ENCODE data around the gene ANKRD11. TPM values are rescaled to one million over a fixed set of nuclear protein-coding genes. Genes with fewer than 3 reads are reported as not detected.

Gene ANKRD11
- total RNA-seq, 1 experiment from 2014 or later = 242 TPM

DNA sequence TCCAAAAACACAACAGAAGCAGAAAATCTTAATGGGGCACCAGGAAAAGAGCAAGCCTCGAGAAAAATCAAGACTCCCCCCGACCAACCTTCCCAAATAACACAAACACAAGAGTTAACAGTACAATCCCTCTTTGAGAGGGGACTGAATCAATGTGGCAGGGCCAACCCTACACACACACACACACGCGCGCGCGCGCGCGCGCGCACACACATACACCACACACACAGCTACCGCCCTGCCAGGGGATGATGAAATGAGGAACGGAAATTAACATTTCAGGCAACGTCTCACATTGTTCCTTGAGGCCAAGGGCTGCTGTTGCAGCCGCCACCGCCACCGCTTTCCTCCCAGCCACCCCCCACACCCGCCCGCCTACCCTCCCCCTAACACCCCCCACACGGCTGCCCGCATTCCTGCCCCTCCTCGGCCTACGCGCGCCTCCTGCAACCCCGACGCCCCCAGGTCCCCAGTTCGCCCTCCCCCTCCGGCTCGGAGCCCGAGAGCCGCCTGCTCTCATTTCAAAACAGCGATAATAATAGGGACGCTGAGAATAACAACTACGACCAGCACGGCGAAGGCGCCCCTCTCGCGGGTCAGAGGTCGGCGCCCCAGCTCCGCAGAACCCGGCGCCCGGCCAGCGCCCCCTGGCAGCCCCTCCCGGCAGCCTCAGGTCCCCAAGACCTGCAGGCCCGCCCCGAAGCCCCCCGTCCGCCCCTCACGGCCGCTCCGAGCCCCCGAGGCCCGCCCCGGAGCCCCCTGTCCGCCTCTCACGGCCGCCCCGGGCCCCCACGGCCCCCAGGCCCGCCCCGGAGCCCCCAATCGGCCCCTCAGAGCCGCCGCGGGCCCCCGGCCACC is 1.1 kb downstream of the ANKRD11 start:
- intact Hi-C loops (cut with micrococcal nuclease; ENCODE audit: unreplicated experiment) = loop anchor here (5.0 kb wide), 2 partner anchors 37 to 157 kb away; no protein-coding TSS in a partner anchor
- CTCF ChIA-PET = interaction anchor here (0.9 to 1.0 kb wide), 3 partner anchors 12 to 135 kb away, joined by 3 to 7 read pairs (median 4); no protein-coding TSS in a partner anchor
- TF ChIP-seq, protein P1, sequence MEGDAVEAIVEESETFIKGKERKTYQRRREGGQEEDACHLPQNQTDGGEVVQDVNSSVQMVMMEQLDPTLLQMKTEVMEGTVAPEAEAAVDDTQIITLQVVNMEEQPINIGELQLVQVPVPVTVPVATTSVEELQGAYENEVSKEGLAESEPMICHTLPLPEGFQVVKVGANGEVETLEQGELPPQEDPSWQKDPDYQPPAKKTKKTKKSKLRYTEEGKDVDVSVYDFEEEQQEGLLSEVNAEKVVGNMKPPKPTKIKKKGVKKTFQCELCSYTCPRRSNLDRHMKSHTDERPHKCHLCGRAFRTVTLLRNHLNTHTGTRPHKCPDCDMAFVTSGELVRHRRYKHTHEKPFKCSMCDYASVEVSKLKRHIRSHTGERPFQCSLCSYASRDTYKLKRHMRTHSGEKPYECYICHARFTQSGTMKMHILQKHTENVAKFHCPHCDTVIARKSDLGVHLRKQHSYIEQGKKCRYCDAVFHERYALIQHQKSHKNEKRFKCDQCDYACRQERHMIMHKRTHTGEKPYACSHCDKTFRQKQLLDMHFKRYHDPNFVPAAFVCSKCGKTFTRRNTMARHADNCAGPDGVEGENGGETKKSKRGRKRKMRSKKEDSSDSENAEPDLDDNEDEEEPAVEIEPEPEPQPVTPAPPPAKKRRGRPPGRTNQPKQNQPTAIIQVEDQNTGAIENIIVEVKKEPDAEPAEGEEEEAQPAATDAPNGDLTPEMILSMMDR (IDR thresholded peaks at IDR 0.05; ENCODE audit: unreplicated experiment) = no peak

GRCh38 chr16:89485701-89486246 is 4.6 kb downstream of the ANKRD11 start:
- BruUV-seq (replicated peaks) = no TSS peak
- no peak for DNase-seq
- peak overlapping the region; percentile 48 for H3K27ac Mint-ChIP-seq (ENCODE audit: unreplicated experiment)
- peaks cover 67% of the 10 kb centered on the region for H3K4me1 Mint-ChIP-seq (ENCODE audit: low read depth, unreplicated experiment)
- TF ChIP-seq, protein P1 (IDR thresholded peaks at IDR 0.05; ENCODE audit: unreplicated experiment) = no peak
- H3K27me3 Mint-ChIP-seq (ENCODE audit: unreplicated experiment) = no peaks in the 10 kb centered on the region
- peaks cover 80% of the 10 kb centered on the region for H3K36me3 Mint-ChIP-seq (ENCODE audit: insufficient read depth, unreplicated experiment)
- intact Hi-C loops (cut with micrococcal nuclease; ENCODE audit: unreplicated experiment) = loop anchor here (5.0 kb wide), 2 partner anchors 33 to 153 kb away; no protein-coding TSS in a partner anchor
- no peaks in the 10 kb centered on the region for H3K9me3 Mint-ChIP-seq (ENCODE audit: low read depth, unreplicated experiment)
- H3K4me3 Mint-ChIP-seq (ENCODE audit: low read depth, unreplicated experiment) = peak overlapping the region; percentile 50
- CTCF ChIA-PET = interaction anchor here (0.6 to 1.2 kb wide), 2 partner anchors 21 to 24 kb away, joined by 3 read pairs; no protein-coding TSS in a partner anchor

More for the DNA sequence above, 1.1 kb downstream of the ANKRD11 start:
- H3K27me3 Mint-ChIP-seq (ENCODE audit: unreplicated experiment) = no peaks in the 10 kb centered on the region
- peaks cover 62% of the 10 kb centered on the region for H3K36me3 Mint-ChIP-seq (ENCODE audit: insufficient read depth, unreplicated experiment)
- peaks cover 44% of the 10 kb centered on the region for H3K4me1 Mint-ChIP-seq (ENCODE audit: low read depth, unreplicated experiment)
- peak overlapping the region; percentile 85 for H3K4me3 Mint-ChIP-seq (ENCODE audit: low read depth, unreplicated experiment)
- H3K27ac Mint-ChIP-seq (ENCODE audit: unreplicated experiment) = peak overlapping the region; percentile 79
- no peaks in the 10 kb centered on the region for H3K9me3 Mint-ChIP-seq (ENCODE audit: low read depth, unreplicated experiment)
- BruUV-seq (replicated peaks) = no TSS peak
- DNase-seq = peak; percentile 86

DNA sequence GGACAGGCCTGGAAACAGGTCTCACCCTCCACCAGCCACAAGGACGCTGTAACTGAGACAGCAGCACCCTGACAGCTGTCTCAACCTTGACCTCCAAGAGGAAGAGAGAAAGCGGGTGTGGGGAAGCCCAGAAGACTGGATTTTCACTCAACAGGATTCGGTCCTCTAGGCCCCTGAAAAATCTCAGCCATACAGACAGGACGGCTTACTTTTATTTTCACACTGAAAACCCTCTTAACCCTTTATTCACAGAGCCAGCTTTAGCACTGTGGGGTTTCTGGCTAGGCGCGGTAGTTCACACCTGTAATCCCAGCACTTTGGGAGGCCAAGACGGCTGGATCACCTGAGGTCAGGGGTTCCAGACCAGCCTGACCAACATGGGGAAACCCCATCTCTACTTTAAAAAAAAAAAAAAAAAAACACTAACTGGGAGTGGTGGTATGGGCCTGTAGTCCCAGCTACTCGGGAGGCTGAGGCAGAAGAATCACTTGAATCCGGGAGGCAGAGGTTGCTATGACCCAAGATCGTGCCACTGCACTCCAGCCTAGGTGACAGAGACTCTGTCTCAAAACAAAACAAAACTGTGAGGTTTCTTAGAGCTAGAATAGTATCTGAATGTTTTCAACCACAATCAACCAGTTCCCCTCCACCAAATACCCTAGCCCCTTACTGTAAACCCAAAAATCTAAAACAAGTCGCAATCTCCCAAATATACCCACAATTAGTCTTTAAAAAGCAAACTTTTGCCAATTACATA is 5.3 kb downstream of the ANKRD11 start:
- H3K27me3 Mint-ChIP-seq (ENCODE audit: unreplicated experiment) = no peaks in the 10 kb centered on the region
- H3K4me3 Mint-ChIP-seq (ENCODE audit: low read depth, unreplicated experiment) = peak overlapping the region; percentile 50
- H3K27ac Mint-ChIP-seq (ENCODE audit: unreplicated experiment) = peak overlapping the region; percentile 48
- CTCF ChIA-PET = interaction anchor here (1.2 kb wide), 1 partner anchor 20 kb away, joined by 3 read pairs; no protein-coding TSS in a partner anchor
- DNase-seq = no peak
- no TSS peak for BruUV-seq (replicated peaks)
- H3K4me1 Mint-ChIP-seq (ENCODE audit: low read depth, unreplicated experiment) = peaks cover 72% of the 10 kb centered on the region
- TF ChIP-seq, protein P1 (IDR thresholded peaks at IDR 0.05; ENCODE audit: unreplicated experiment) = no peak
- intact Hi-C loops (cut with micrococcal nuclease; ENCODE audit: unreplicated experiment) = loop anchor here (5.0 kb wide), 2 partner anchors 33 to 153 kb away; no protein-coding TSS in a partner anchor
- peaks cover 77% of the 10 kb centered on the region for H3K36me3 Mint-ChIP-seq (ENCODE audit: insufficient read depth, unreplicated experiment)
- H3K9me3 Mint-ChIP-seq (ENCODE audit: low read depth, unreplicated experiment) = no peaks in the 10 kb centered on the region

DNA sequence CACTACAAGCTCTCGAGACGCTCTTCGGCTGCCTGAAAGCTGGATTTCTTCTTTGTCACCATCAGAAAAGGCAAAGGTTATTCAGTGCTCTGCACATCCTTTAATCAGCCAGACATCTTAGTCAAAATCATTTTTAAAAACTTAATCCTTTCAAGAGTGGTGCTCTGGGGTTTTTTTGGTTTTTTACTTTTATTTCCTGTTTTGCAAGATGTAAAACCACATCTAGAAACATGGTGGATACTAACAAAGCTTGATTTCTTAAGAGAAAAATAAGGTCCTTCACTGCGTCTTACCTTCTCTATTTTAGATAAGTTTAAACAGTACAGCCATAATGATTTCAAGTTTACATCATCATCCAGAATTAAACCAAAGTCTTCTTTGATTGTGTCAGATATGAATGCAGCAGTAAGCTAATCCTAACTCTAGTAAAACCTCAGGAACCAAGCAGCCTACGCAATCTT is 6.3 kb downstream of the ANKRD11 start:
- Mint-ChIP-seq H3K9me3 (ENCODE audit: low read depth, unreplicated experiment) (no peaks in the 10 kb centered on the region), H3K4me1 (ENCODE audit: low read depth, unreplicated experiment) (peaks cover 76% of the 10 kb centered on the region), H3K27me3 (ENCODE audit: unreplicated experiment) (no peaks in the 10 kb centered on the region), H3K27ac (ENCODE audit: unreplicated experiment) (no peak overlapping the region), H3K36me3 (ENCODE audit: insufficient read depth, unreplicated experiment) (peaks cover 71% of the 10 kb centered on the region), H3K4me3 (ENCODE audit: low read depth, unreplicated experiment) (no peak overlapping the region)
- BruUV-seq (replicated peaks) = no TSS peak
- CTCF ChIA-PET = interaction anchor here (0.6 kb wide), 1 partner anchor 36 kb away, joined by 3 read pairs; no protein-coding TSS in a partner anchor
- no peak for DNase-seq
- intact Hi-C loops (cut with micrococcal nuclease; ENCODE audit: unreplicated experiment) = no loop called here
- TF ChIP-seq, protein P1 (IDR thresholded peaks at IDR 0.05; ENCODE audit: unreplicated experiment) = no peak

Data from Calu3 (cell line).